ENCODE results near the gene GPC3.

Gene GPC3

GRCh38 chrX:133566876-133567275, 418.5 kb downstream of the GPC3 start:
- H3K4me1 ChIP-seq (ENCODE audit: insufficient read depth, low read length) = no peaks in the 10 kb centered on the region

DNA sequence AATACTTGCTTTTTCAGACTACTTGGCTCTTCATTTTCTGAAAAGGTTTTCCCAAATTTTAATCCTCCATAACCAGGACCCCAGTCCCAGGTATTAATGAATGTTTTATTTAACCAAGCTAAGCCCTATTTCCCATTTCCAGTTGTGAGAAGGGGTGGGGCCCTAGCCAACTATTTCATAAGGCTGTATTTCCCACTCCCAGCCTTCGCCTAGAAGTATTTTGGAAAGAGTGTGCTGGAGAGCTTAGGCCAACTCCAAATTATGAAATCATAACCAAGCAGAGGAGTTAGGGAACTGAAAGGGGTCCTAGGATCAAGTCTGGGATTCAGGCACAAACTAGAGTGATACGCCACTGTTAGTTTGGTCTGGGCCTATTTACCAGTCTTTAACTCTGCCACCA, 421.7 kb downstream of the GPC3 start:
- no peaks in the 10 kb centered on the region for H3K36me3 ChIP-seq (ENCODE audit: insufficient read depth, low read length)
- no peak overlapping the region for H3K9ac ChIP-seq (ENCODE audit: low read depth, low read length)
- H3K4me1 ChIP-seq (ENCODE audit: insufficient read depth, low read length) = peaks cover 10% of the 10 kb centered on the region; the same call in 1 of the 2 replicates
- H3K9me3 ChIP-seq (ENCODE audit: control insufficient read depth, insufficient read depth, low read length) = no peaks in the 10 kb centered on the region

More at GRCh38 chrX:133566876-133567275, 418.5 kb downstream of the GPC3 start:
- Histone ChIP-seq H3K9me3 (ENCODE audit: control insufficient read depth, insufficient read depth, low read length) (no peaks in the 10 kb centered on the region), H3K36me3 (ENCODE audit: insufficient read depth, low read length) (no peaks in the 10 kb centered on the region), H3K9ac (ENCODE audit: low read depth, low read length) (no peak overlapping the region)

DNA sequence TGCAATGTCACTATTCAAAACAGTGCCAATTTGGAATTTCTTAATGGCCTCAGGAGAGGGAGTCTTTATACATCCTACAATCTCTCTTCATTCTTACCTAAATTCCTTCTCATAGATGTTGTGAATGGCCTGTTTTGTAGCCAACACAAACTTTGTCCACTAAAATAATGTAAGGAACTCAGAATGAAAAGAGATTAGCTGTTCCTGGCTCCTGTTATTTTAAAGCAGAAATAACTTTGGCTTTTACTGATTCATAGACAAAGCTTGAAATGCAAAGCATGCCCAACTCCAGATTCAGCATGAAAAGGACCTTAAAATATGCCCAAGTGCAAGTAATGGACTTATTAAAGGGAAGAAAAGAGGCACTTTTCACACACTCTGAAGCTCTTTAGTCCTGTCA, 424.1 kb downstream of the GPC3 start:
- Histone ChIP-seq H3K9me3 (ENCODE audit: control insufficient read depth, insufficient read depth, low read length) (no peaks in the 10 kb centered on the region), H3K9ac (ENCODE audit: low read depth, low read length) (no peak overlapping the region), H3K4me1 (ENCODE audit: insufficient read depth, low read length) (peaks cover 12% of the 10 kb centered on the region; the same call in 1 of the 2 replicates), H3K36me3 (ENCODE audit: insufficient read depth, low read length) (no peaks in the 10 kb centered on the region)

DNA sequence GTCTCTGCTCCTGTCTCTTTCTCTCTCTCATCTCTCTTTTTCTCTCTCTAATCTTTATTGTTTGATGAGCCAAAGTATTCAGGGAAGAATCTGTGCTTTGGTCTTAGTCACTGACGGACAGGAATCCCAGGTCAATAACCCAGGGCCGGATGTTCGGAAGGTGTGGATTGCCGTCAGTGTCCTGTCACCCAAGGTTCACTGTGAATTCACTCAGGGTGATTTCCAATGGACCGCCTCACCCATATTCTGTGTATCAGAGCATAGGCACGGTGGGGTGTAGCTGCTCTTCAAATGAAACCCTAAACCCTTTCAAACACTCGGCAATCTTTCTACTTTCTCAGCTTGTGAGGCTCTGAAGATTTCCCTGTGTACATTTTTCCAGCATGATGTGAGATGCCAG, 425.5 kb downstream of the GPC3 start:
- Histone ChIP-seq H3K4me1 (ENCODE audit: insufficient read depth, low read length) (peaks cover 13% of the 10 kb centered on the region; the same call in 1 of the 2 replicates), H3K9ac (ENCODE audit: low read depth, low read length) (no peak overlapping the region), H3K9me3 (ENCODE audit: control insufficient read depth, insufficient read depth, low read length) (peaks cover 5% of the 10 kb centered on the region; the same call in 1 of the 2 replicates), H3K36me3 (ENCODE audit: insufficient read depth, low read length) (peaks cover 5% of the 10 kb centered on the region; the same call in 1 of the 2 replicates)

GRCh38 chrX:133555782-133556458, 429.5 kb downstream of the GPC3 start:
- Histone ChIP-seq H3K36me3 (ENCODE audit: insufficient read depth, low read length) (peaks cover 7% of the 10 kb centered on the region; the same call in 1 of the 2 replicates), H3K9me3 (ENCODE audit: control insufficient read depth, insufficient read depth, low read length) (peaks cover 14% of the 10 kb centered on the region), H3K4me1 (ENCODE audit: insufficient read depth, low read length) (peaks cover 9% of the 10 kb centered on the region; the same call in 1 of the 2 replicates), H3K9ac (ENCODE audit: low read depth, low read length) (no peak overlapping the region)

GRCh38 chrX:133550665-133551485, 434.5 kb downstream of the GPC3 start:
- Histone ChIP-seq H3K4me1 (ENCODE audit: insufficient read depth, low read length) (0 out of 2 replicates have a peak, but pooled peaks cover 3% of the 10 kb centered on the region), H3K9ac (ENCODE audit: low read depth, low read length) (no peak overlapping the region), H3K36me3 (ENCODE audit: insufficient read depth, low read length) (peaks cover 7% of the 10 kb centered on the region; the same call in 1 of the 2 replicates), H3K9me3 (ENCODE audit: control insufficient read depth, insufficient read depth, low read length) (peaks cover 14% of the 10 kb centered on the region)

GRCh38 chrX:133549295-133549933, 436.0 kb downstream of the GPC3 start:
- H3K4me1 ChIP-seq (ENCODE audit: insufficient read depth, low read length) = 0 out of 2 replicates have a peak, but pooled peaks cover 3% of the 10 kb centered on the region
- H3K36me3 ChIP-seq (ENCODE audit: insufficient read depth, low read length) = peaks cover 2% of the 10 kb centered on the region; the same call in 1 of the 2 replicates
- no peak overlapping the region for H3K9ac ChIP-seq (ENCODE audit: low read depth, low read length)
- peaks cover 7% of the 10 kb centered on the region; the same call in 1 of the 2 replicates for H3K9me3 ChIP-seq (ENCODE audit: control insufficient read depth, insufficient read depth, low read length)

DNA sequence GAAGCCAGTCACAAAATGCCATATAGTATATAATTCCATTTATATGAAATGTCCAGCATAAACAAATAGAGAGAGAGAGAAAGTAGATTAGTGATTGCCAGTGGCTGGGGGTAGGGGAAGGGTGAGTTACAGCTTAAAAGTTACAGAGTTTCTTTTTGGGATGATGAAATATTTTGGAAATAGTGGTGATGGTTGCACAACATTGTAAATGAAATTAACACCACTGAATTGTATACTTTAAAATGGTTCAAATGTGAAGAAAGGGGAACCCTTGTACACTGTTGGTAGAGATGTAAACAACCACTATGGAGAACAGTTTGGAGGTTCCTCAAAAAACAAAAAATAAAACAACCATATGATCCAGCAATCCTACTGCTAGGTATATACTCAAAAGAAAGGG, 439.0 kb downstream of the GPC3 start:
- H3K36me3 ChIP-seq (ENCODE audit: insufficient read depth, low read length) = peaks cover 4% of the 10 kb centered on the region; the same call in 1 of the 2 replicates
- H3K4me1 ChIP-seq (ENCODE audit: insufficient read depth, low read length) = peaks cover 3% of the 10 kb centered on the region; the same call in 1 of the 2 replicates
- H3K9ac ChIP-seq (ENCODE audit: low read depth, low read length) = no peak overlapping the region
- peaks cover 4% of the 10 kb centered on the region; the same call in 1 of the 2 replicates for H3K9me3 ChIP-seq (ENCODE audit: control insufficient read depth, insufficient read depth, low read length)

DNA sequence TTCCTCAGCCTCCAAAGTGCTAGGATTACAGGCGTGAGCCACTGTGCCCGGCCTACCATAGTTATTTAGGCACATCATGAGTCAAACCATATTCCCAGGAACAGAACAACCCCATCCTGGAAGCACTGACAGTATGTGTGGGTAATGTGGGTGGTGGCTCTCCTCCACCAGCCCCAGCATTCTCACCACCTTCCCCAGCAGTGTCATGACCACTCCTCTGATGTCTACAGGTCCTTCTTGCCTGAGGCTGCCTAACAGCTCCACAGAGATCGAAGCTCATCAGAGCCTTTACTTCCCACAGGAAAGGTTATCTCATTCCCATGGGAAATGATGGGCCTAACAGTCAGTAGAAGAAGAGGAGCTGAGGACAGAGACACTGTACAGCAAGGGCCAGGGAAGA, 440.6 kb downstream of the GPC3 start:
- Histone ChIP-seq H3K9me3 (ENCODE audit: control insufficient read depth, insufficient read depth, low read length) (peaks cover 4% of the 10 kb centered on the region; the same call in 1 of the 2 replicates), H3K4me1 (ENCODE audit: insufficient read depth, low read length) (peaks cover 3% of the 10 kb centered on the region; the same call in 1 of the 2 replicates), H3K9ac (ENCODE audit: low read depth, low read length) (no peak overlapping the region), H3K36me3 (ENCODE audit: insufficient read depth, low read length) (peaks cover 4% of the 10 kb centered on the region; the same call in 1 of the 2 replicates)

DNA sequence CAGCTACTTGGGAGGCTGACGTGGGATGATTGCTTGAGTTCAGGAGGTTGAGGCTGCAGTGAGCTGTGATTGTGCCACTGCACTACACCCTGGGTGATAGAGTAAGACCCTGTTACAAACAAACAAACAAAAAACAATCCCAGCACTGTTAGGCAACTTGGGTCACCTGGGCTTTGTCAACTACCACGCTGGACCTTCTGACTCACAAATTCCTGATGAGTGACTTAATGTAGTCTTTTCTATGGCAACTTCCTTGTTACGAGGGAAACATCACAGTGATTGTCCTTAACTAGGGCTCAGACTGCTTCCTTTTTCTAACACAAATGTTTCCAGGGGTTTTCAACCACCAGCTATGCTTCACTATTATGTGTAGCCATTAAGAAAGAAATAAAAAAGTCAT, 441.3 kb downstream of the GPC3 start:
- Histone ChIP-seq H3K9ac (ENCODE audit: low read depth, low read length) (no peak overlapping the region), H3K4me1 (ENCODE audit: insufficient read depth, low read length) (peaks cover 3% of the 10 kb centered on the region; the same call in 1 of the 2 replicates), H3K9me3 (ENCODE audit: control insufficient read depth, insufficient read depth, low read length) (peaks cover 4% of the 10 kb centered on the region; the same call in 1 of the 2 replicates), H3K36me3 (ENCODE audit: insufficient read depth, low read length) (peaks cover 4% of the 10 kb centered on the region; the same call in 1 of the 2 replicates)

GRCh38 chrX:133543654-133544053, 441.7 kb downstream of the GPC3 start:
- Histone ChIP-seq H3K9ac (ENCODE audit: low read depth, low read length) (no peak overlapping the region), H3K36me3 (ENCODE audit: insufficient read depth, low read length) (peaks cover 4% of the 10 kb centered on the region; the same call in 1 of the 2 replicates), H3K4me1 (ENCODE audit: insufficient read depth, low read length) (peaks cover 3% of the 10 kb centered on the region; the same call in 1 of the 2 replicates), H3K9me3 (ENCODE audit: control insufficient read depth, insufficient read depth, low read length) (peaks cover 4% of the 10 kb centered on the region; the same call in 1 of the 2 replicates)

- H3K36me3 ChIP-seq (ENCODE audit: insufficient read depth, low read length) = peaks cover 4% of the 10 kb centered on the region; the same call in 1 of the 2 replicates
- H3K9me3 ChIP-seq (ENCODE audit: control insufficient read depth, insufficient read depth, low read length) = peaks cover 4% of the 10 kb centered on the region; the same call in 1 of the 2 replicates
- H3K9ac ChIP-seq (ENCODE audit: low read depth, low read length) = no peak overlapping the region
- H3K4me1 ChIP-seq (ENCODE audit: insufficient read depth, low read length) = peaks cover 8% of the 10 kb centered on the region; the same call in 1 of the 2 replicates
These were observed 442.9 kb downstream of the GPC3 start for GRCh38 chrX:133542476-133542875.

GRCh38 chrX:133541021-133541420, 444.4 kb downstream of the GPC3 start:
- Histone ChIP-seq H3K36me3 (ENCODE audit: insufficient read depth, low read length) (peaks cover 4% of the 10 kb centered on the region; the same call in 1 of the 2 replicates), H3K9me3 (ENCODE audit: control insufficient read depth, insufficient read depth, low read length) (peaks cover 4% of the 10 kb centered on the region; the same call in 1 of the 2 replicates), H3K4me1 (ENCODE audit: insufficient read depth, low read length) (peaks cover 8% of the 10 kb centered on the region; the same call in 1 of the 2 replicates), H3K9ac (ENCODE audit: low read depth, low read length) (no peak overlapping the region)

GRCh38 chrX:133538148-133538547, 447.2 kb downstream of the GPC3 start:
- no peak overlapping the region for H3K9ac ChIP-seq (ENCODE audit: low read depth, low read length)
- no peaks in the 10 kb centered on the region for H3K9me3 ChIP-seq (ENCODE audit: control insufficient read depth, insufficient read depth, low read length)
- no peaks in the 10 kb centered on the region for H3K36me3 ChIP-seq (ENCODE audit: insufficient read depth, low read length)
- peaks cover 4% of the 10 kb centered on the region; the same call in 1 of the 2 replicates for H3K4me1 ChIP-seq (ENCODE audit: insufficient read depth, low read length)

All from ES-I3 (cell line).